Neural progenitor cell (in vitro differentiated cells): Measurements from ENCODE around the gene SBF2. TPM values are rescaled to one million over a fixed set of nuclear protein-coding genes. Genes with fewer than 3 reads are reported as not detected.

ENCODE experiments used
- DNase-seq: peaks from one replicate; pipeline ENCODE4 v3.0.0-alpha.2; 2016; ENCODE audit warnings: low spot score
- H2AFZ ChIP-seq: fragments of 200-600 bp; sonication (generic); replicated peaks from 2 replicates; pipeline ENCODE4 v1.6.1; 2016; ENCODE audit warnings: antibody characterized with exemption
- H3F3A ChIP-seq: fragments of 200-600 bp; sonication (generic); 2 replicates; pipeline ENCODE4 v1.6.1; 2016; ENCODE audit warnings: antibody characterized with exemption, low read depth
- H3K27ac ChIP-seq: fragments of 200-600 bp; sonication (generic); 2 replicates; pipeline ENCODE4 v1.5.1; 2016; ENCODE audit warnings: mild to moderate bottlenecking
- H3K27me3 ChIP-seq: fragments of 200-600 bp; sonication (generic); 2 replicates; pipeline ENCODE4 v1.6.1; 2016; ENCODE audit warnings: mild to moderate bottlenecking, moderate library complexity
- H3K36me3 ChIP-seq: fragments of 200-600 bp; sonication (generic); 2 replicates; pipeline ENCODE4 v1.5.1; 2016
- H3K4me1 ChIP-seq: fragments of 200-600 bp; sonication (generic); 2 replicates; pipeline ENCODE4 v1.6.1; 2016; ENCODE audit warnings: mixed run types
- H3K4me2 ChIP-seq: fragments of 200-600 bp; sonication (generic); 2 replicates; pipeline ENCODE4 v1.6.1; 2016
- H3K4me3 ChIP-seq: fragments of 200-600 bp; sonication (generic); 2 replicates; pipeline ENCODE4 v1.5.1; 2016
- H3K79me2 ChIP-seq: fragments of 200-600 bp; sonication (generic); 2 replicates; pipeline ENCODE4 v1.6.1; 2016; ENCODE audit warnings: low read depth
- H3K9ac ChIP-seq: fragments of 200-600 bp; sonication (generic); 2 replicates; pipeline ENCODE4 v1.6.1; 2016
- H3K9me3 ChIP-seq: fragments of 200-600 bp; sonication (generic); 2 replicates; pipeline ENCODE4 v1.5.1; 2016; ENCODE audit warnings: low read depth
- H4K20me1 ChIP-seq: fragments of 200-600 bp; sonication (generic); 2 replicates; pipeline ENCODE4 v1.6.1; 2016; ENCODE audit warnings: low read depth
- H3K27ac Mint-ChIP-seq: 3 replicates; pipeline ENCODE4 v1.8.0; 2021; ENCODE audit warnings: mixed read lengths
- H3K27me3 Mint-ChIP-seq: 2 replicates; pipeline ENCODE4 v1.8.0; 2022; ENCODE audit warnings: low read depth, mild to moderate bottlenecking, inconsistent platforms, moderate library complexity, mixed read lengths; ENCODE audit not compliant: insufficient read depth
- H3K36me3 Mint-ChIP-seq: 3 replicates; pipeline ENCODE4 v1.8.0; 2021; ENCODE audit warnings: mixed read lengths
- H3K4me1 Mint-ChIP-seq: 3 replicates; pipeline ENCODE4 v1.8.0; 2021; ENCODE audit warnings: mixed read lengths
- H3K4me3 Mint-ChIP-seq: 3 replicates; pipeline ENCODE4 v1.8.0; 2021; ENCODE audit warnings: mild to moderate bottlenecking, moderate library complexity, mixed read lengths
- H3K9me3 Mint-ChIP-seq: 3 replicates; pipeline ENCODE4 v1.8.0; 2020; ENCODE audit warnings: mixed read lengths
- CTCF ChIP-seq: fragments of 200-600 bp; sonication (generic); IDR thresholded peaks from 2 replicates; pipeline ENCODE4 v1.5.1; 2017; ENCODE audit warnings: antibody characterized with exemption, mild to moderate bottlenecking
- EZH2 ChIP-seq: fragments of 200-600 bp; sonication (generic); IDR thresholded peaks from 2 replicates; pipeline ENCODE4 v1.6.1; 2017; ENCODE audit warnings: antibody characterized with exemption, mild to moderate bottlenecking, moderate library complexity
- EZH2phosphoT487 ChIP-seq: fragments of 200-600 bp; sonication (generic); IDR thresholded peaks from 2 replicates; pipeline ENCODE4 v1.6.1; 2017; ENCODE audit warnings: antibody characterized with exemption
- total RNA-seq: library from RNA; depleted of rRNA; stranded (reverse); fragments of >200 nt; gene quantifications from 2 replicates; pipeline ENCODE4 v1.2.3, GENCODE V29; 2015; ENCODE audit warnings: low replicate concordance

SBF2 gene
- total RNA-seq, 1 donor from 2014 or later = 48.2 TPM

DNA sequence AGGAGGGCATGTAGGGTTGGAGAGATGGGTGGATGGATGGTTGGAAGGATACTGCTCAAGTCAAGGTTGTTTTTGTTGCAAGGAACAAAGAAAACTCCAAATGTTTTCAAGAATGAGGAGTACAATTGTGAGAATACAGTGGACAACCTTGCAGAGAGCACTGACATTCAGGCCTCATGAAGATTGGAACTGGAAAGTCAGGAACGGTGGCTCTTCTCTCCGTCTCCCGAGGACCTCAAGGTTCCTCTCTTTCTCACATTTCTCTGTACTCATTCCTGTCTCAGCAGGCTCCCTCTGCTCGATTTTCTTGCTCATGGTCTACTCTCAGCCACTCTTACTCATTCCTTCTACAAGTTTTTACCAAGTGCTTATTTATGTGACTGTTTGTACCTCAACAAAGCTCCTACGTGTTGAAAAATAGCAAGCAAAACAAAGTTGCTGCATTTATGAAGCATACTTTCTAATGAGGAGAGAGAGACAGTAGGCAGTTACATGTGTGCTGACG is 532.5 kb downstream of the SBF2 start:
- no peak overlapping the region for H3K27ac ChIP-seq

DNA sequence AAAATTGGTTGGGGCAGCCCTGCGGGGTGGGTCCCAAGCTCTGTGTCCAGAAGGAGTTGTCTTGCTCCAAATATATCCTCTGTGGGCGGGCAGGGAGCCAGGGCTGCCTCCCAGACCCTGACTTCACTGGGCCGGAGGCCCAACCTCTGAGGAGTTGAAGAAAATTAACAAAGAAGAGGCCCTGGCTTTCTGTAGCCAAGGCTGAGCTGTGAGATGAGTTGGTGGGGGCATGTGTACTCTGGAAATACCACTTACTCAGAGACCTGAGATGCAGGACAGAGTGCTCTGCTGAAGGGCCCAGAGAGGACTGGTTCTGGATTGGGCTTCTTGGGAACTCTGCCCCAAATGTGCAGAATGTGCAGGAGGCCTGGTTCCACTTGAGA is 533.8 kb downstream of the SBF2 start:
- H3K9me3 ChIP-seq = no peaks in the 10 kb centered on the region
- H3K27ac Mint-ChIP-seq = no peak overlapping the region
- peak overlapping the region; percentile 13 for H3K4me3 Mint-ChIP-seq
- H2AFZ ChIP-seq = no peak overlapping the region
- peaks cover 23% of the 10 kb centered on the region for H3K4me1 Mint-ChIP-seq
- no peaks in the 10 kb centered on the region for H3K36me3 Mint-ChIP-seq
- no peaks in the 10 kb centered on the region for H3K36me3 ChIP-seq
- peaks cover 6% of the 10 kb centered on the region for H3F3A ChIP-seq
- H3K27me3 Mint-ChIP-seq = peaks cover 14% of the 10 kb centered on the region
- no peaks in the 10 kb centered on the region for H4K20me1 ChIP-seq
- no peak for DNase-seq
- peaks cover 4% of the 10 kb centered on the region for H3K27me3 ChIP-seq
- TF ChIP-seq EZH2phosphoT487 (no peak), EZH2 (no peak), CTCF (no peak)
- no peak overlapping the region for H3K9ac ChIP-seq
- no peaks in the 10 kb centered on the region for H3K79me2 ChIP-seq
- H3K27ac ChIP-seq = no peak overlapping the region
- H3K4me2 ChIP-seq = no peak overlapping the region
- H3K4me3 ChIP-seq = no peak overlapping the region
- no peaks in the 10 kb centered on the region for H3K9me3 Mint-ChIP-seq
- peaks cover 3% of the 10 kb centered on the region for H3K4me1 ChIP-seq

More for the DNA sequence above, 532.5 kb downstream of the SBF2 start:
- no peak overlapping the region for H3K4me3 ChIP-seq
- H3K4me2 ChIP-seq = no peak overlapping the region
- no peaks in the 10 kb centered on the region for H4K20me1 ChIP-seq
- no peaks in the 10 kb centered on the region for H3K9me3 ChIP-seq
- H2AFZ ChIP-seq = no peak overlapping the region
- TF ChIP-seq EZH2phosphoT487 (no peak), CTCF (no peak), EZH2 (no peak)
- Mint-ChIP-seq H3K4me3 (no peak overlapping the region), H3K4me1 (peaks cover 31% of the 10 kb centered on the region), H3K9me3 (no peaks in the 10 kb centered on the region), H3K27ac (no peak overlapping the region), H3K36me3 (no peaks in the 10 kb centered on the region), H3K27me3 (peaks cover 11% of the 10 kb centered on the region)
- peaks cover 6% of the 10 kb centered on the region for H3F3A ChIP-seq
- peaks cover 7% of the 10 kb centered on the region for H3K4me1 ChIP-seq
- no peaks in the 10 kb centered on the region for H3K79me2 ChIP-seq
- no peak for DNase-seq
- peaks cover 4% of the 10 kb centered on the region for H3K27me3 ChIP-seq
- H3K36me3 ChIP-seq = no peaks in the 10 kb centered on the region
- no peak overlapping the region for H3K9ac ChIP-seq

DNA sequence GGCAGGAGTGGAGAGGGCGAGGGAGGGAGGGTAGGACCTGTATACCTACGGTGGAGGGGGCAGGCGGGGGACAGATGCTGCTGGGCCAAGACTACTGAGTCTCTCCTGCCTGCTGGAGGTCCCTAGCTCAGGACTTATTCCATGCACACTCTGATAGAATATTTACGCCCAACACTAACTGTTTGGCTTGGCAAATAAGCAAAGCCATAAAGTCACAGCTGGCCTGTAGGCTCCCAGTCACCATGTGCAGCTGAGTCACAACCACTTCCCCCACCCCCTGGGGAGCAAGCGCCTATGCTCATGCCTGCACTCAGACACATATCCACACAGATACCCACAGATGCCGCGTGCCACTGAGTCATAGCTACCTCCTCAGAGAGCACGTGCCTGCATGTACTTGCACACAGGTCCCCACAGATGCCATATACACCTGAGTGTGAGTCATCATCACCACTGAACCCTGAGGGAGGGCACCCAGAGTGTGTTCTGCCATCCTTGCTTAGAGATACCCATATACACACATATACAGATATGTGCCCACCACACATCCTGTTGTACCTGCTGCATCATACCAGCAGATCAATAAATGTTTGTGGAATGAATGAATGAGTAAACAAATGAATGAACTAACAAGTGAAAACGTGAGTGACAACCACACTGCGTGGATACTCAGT is 534.4 kb downstream of the SBF2 start:
- DNase-seq = no peak
- Histone ChIP-seq H3K4me1 (peaks cover 3% of the 10 kb centered on the region), H3K36me3 (no peaks in the 10 kb centered on the region), H2AFZ (no peak overlapping the region), H3K4me2 (no peak overlapping the region), H3K9ac (no peak overlapping the region), H4K20me1 (no peaks in the 10 kb centered on the region), H3F3A (peaks cover 6% of the 10 kb centered on the region), H3K27me3 (peaks cover 4% of the 10 kb centered on the region), H3K9me3 (no peaks in the 10 kb centered on the region), H3K4me3 (no peak overlapping the region), H3K27ac (no peak overlapping the region), H3K79me2 (no peaks in the 10 kb centered on the region)
- Mint-ChIP-seq H3K36me3 (no peaks in the 10 kb centered on the region), H3K4me3 (peak overlapping the region; percentile 72), H3K27ac (no peak overlapping the region), H3K27me3 (peaks cover 14% of the 10 kb centered on the region), H3K4me1 (peaks cover 20% of the 10 kb centered on the region), H3K9me3 (no peaks in the 10 kb centered on the region)
- TF ChIP-seq EZH2phosphoT487 (no peak), EZH2 (no peak), CTCF (no peak)
